A673 (cell line): ENCODE measurements around the gene TBCEL. TPM values are rescaled to one million over a fixed set of nuclear protein-coding genes. Genes with fewer than 3 reads are reported as not detected.

Experiments used
- BruUV-seq: library from RNA; stranded (reverse); fragments of 400-500 nt; replicated peaks from 2 replicates; lab custom pipeline; 2021; lab: Mats Ljungman, UMichigan
- CTCF ChIA-PET: fragments of 300-600 bp; sonication (Branson Sonifier 250); formaldehyde crosslinking; loops from one replicate; lab custom pipeline; 2022; ENCODE audit warnings: antibody characterized with exemption; lab: Charles Lee
- POLR2A ChIA-PET: fragments of 300-600 bp; sonication (Branson Sonifier 250); formaldehyde crosslinking; loops from one replicate; lab custom pipeline; 2022; ENCODE audit warnings: antibody characterized with exemption; ENCODE audit not compliant: low non-redundant PET; lab: Charles Lee
- DNase-seq: peaks from one replicate; pipeline ENCODE4 v3.0.0-alpha.2; 2015; ENCODE audit warnings: low spot score
- H3K27ac ChIP-seq: fragments of 200-600 bp; sonication (generic); 2 replicates; pipeline ENCODE4 v1.5.1; 2016; ENCODE audit warnings: mixed run types, low read depth, mild to moderate bottlenecking, mixed read lengths, antibody characterized with exemption, low read length; ENCODE audit not compliant: poor library complexity, severe bottlenecking
- H3K27me3 ChIP-seq: fragments of 200-600 bp; sonication (generic); replicated peaks from 2 replicates; pipeline ENCODE4 v1.6.1; 2017; ENCODE audit warnings: mixed run types, low read depth, mild to moderate bottlenecking, mixed read lengths, antibody characterized with exemption, low read length; ENCODE audit not compliant: insufficient read depth, poor library complexity
- H3K36me3 ChIP-seq: fragments of 200-600 bp; sonication (generic); 2 replicates; pipeline ENCODE4 v1.6.1; 2016; ENCODE audit warnings: mixed run types, mild to moderate bottlenecking, mixed read lengths, antibody characterized with exemption, low read length; ENCODE audit not compliant: insufficient read depth, poor library complexity, severe bottlenecking
- H3K4me1 ChIP-seq: fragments of 200-600 bp; sonication (generic); 2 replicates; pipeline ENCODE4 v1.6.1; 2017; ENCODE audit warnings: mixed run types, mild to moderate bottlenecking, mixed read lengths, antibody characterized with exemption, low read length; ENCODE audit not compliant: insufficient read depth, poor library complexity, severe bottlenecking
- H3K4me3 ChIP-seq: fragments of 200-600 bp; sonication (generic); 2 replicates; pipeline ENCODE4 v1.5.1; 2016; ENCODE audit warnings: low read depth, mixed run types, mild to moderate bottlenecking, mixed read lengths, low read length; ENCODE audit not compliant: poor library complexity, severe bottlenecking
- H3K9me3 ChIP-seq: fragments of 200-600 bp; sonication (generic); 2 replicates; pipeline ENCODE4 v1.6.1; 2016; ENCODE audit warnings: mixed run types, low read depth, mild to moderate bottlenecking, mixed read lengths, antibody characterized with exemption, low read length; ENCODE audit not compliant: poor library complexity, severe bottlenecking
- CTCF ChIP-seq: fragments of 300-800, 200-600 bp; sonication (generic); conservative IDR thresholded peaks from 2 replicates; pipeline ENCODE4 v1.5.1; 2017; ENCODE audit warnings: low read depth, mild to moderate bottlenecking, antibody characterized with exemption, low read length, moderate library complexity, mixed read lengths
- EZH2 ChIP-seq: fragments of 200-600 bp; sonication (generic); IDR thresholded peaks from 2 replicates; pipeline ENCODE4 v1.6.1; 2017; ENCODE audit warnings: borderline replicate concordance, low read depth, mild to moderate bottlenecking, mixed read lengths, antibody characterized with exemption, low read length; ENCODE audit not compliant: poor library complexity, severe bottlenecking
- intact Hi-C: fragments of 100-400 bp; cut with micrococcal nuclease; formaldehyde crosslinking; loops from one replicate; pipeline ENCODE4 v1.10.0; 2022; ENCODE audit not compliant: unreplicated experiment
- total RNA-seq: library from RNA; stranded (reverse); gene quantifications from 2 replicates; pipeline ENCODE4 v1.2.3, GENCODE V29; 2021

Gene TBCEL
- total RNA-seq, 1 experiment from 2014 or later, result 22.4 TPM

DNA sequence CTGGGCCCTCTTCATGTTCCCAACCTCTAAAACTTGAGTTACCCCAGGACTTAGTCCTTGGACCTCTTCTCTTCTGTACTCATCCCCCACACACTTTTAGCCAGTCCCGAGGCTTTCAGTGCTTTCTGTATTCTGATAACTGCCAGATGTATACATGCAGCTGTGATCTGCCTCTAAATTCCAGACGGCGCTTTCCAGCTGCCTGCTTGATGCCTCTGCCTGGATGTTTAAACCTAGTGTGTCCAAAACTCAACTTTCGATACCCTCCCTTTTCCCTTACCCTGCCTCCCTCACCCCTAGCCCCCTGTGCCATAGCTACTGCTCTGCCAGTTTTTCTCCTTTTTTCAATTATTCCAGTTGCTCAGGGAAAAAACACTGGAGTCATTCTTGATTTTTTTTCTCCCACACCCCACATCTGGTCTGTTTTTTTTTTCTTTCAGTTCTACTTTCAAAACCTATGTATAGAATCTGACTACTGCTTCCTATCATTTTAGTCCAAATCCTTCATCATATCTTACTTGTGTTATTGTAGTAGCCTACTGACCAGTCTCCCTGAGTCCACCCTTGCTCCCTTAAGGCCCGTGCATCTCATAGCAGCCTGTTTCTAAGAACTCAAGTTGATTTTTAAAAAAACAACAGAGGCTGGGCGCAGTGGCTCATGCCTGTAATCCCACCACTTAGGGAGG, 44.2 kb downstream of the TBCEL start:
- intact Hi-C loops, result no loop called here
- Histone ChIP-seq H3K4me1 (no peaks in the 10 kb centered on the region), H3K27me3 (no peaks in the 10 kb centered on the region), H3K27ac (no peak overlapping the region), H3K4me3 (no peak overlapping the region), H3K9me3 (no peaks in the 10 kb centered on the region), H3K36me3 (peaks cover 3% of the 10 kb centered on the region)
- ChIA-PET CTCF (interaction anchor here (0.7 kb wide), 1 partner anchor 94 kb away, joined by 7 read pairs; no protein-coding TSS in a partner anchor), POLR2A (no interaction called here)
- no TSS peak for BruUV-seq
- TF ChIP-seq CTCF (no peak), EZH2 (no peak)
- DNase-seq, result no peak

GRCh38 chr11:121068787-121069186, 44.9 kb downstream of the TBCEL start:
- Histone ChIP-seq H3K27ac (no peak overlapping the region), H3K9me3 (no peaks in the 10 kb centered on the region), H3K4me1 (no peaks in the 10 kb centered on the region), H3K4me3 (no peak overlapping the region), H3K36me3 (peaks cover 3% of the 10 kb centered on the region), H3K27me3 (no peaks in the 10 kb centered on the region)
- no TSS peak for BruUV-seq
- POLR2A ChIA-PET, result no interaction called here
- DNase-seq, result no peak
- TF ChIP-seq CTCF, result no peak
- intact Hi-C loops, result no loop called here
- CTCF ChIA-PET, result interaction anchor here (0.7 kb wide), 1 partner anchor 93 kb away, joined by 7 read pairs; no protein-coding TSS in a partner anchor

DNA sequence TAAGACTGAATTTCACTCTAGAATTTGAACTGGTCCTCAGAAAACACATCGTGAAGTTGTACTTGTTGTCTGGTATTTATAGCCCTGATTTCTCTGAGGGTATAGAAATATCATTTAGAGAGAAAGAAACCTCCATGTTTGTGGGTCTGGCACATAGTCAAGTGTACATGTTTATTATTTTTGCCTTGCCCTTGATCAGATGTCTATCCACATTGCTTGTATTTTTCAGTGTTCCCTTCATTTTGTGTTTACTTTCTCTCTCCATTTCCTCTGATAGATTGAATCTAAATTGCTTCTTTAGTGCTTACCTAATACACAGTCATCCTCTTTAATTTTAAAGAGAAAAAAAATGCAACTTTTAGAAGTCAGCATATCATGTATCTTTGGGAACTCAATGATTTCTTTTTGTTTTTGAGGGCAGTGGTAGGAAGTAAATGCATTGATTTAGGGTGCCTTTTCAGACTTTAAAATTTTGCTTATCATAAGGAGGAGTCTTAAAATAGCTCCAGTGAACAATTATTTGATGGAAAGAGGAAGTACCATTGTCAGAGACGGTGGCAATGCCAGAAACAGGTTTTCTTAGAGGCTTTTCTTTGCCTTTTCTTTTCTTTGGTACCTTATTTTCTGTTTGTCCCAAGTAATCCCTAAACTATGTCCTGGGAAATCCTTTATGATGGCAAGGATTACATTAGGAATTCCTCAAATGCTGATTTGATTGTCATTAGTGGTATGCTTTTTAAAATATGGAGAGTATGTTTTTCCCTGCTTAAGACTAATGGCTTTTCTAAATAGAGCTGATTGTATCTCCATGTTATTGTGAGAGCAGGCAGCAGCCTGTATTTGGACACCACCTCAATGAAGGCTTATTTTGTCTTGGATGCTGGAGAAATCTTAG, 47.3 kb downstream of the TBCEL start:
- TF ChIP-seq CTCF (no peak), EZH2 (no peak)
- CTCF ChIA-PET, result no interaction called here
- H3K27ac ChIP-seq, result no peak overlapping the region
- H3K9me3 ChIP-seq, result no peaks in the 10 kb centered on the region
- no peaks in the 10 kb centered on the region for H3K4me1 ChIP-seq
- no peak for DNase-seq
- BruUV-seq, result no TSS peak
- intact Hi-C loops, result no loop called here
- no peaks in the 10 kb centered on the region for H3K27me3 ChIP-seq
- peaks cover 6% of the 10 kb centered on the region for H3K36me3 ChIP-seq
- POLR2A ChIA-PET, result no interaction called here
- no peak overlapping the region for H3K4me3 ChIP-seq
